ENCODE data around the gene SLC16A7.

The SLC16A7 gene

DNA sequence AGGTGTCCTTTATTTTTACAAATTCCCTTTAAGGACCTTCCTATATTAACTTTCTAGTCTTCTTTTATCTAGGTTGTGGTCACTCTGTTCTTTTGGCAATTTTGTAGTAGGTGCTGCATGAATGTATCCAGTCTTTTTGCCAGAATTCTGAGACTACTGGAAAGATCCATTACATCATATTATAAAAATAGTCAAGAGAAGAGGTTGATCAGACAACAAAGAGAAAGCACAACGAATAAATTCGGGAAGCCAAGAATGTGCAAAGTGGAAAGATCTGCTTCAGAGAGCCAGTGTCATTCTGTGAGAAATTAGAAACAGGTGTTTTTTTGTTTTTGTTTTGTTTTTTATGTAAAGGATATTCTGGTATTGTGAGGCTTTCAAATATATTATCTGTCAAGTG, 15.8 kb upstream of the SLC16A7 start:
- TF ChIP-seq OSR1 (CRISPR knock-in tag; IDR thresholded peaks at IDR 0.05) = no peak
- no peak for TF ChIP-seq TCF4 (CRISPR knock-in tag; IDR thresholded peaks at IDR 0.05; ENCODE audit: borderline replicate concordance)
- no peak for TF ChIP-seq ISL1 (CRISPR knock-in tag; IDR thresholded peaks at IDR 0.05)
- TF ChIP-seq ARNTL (CRISPR knock-in tag; IDR thresholded peaks at IDR 0.05; ENCODE audit: borderline replicate concordance, low read depth) = no peak
- TF ChIP-seq RARB (CRISPR knock-in tag; IDR thresholded peaks at IDR 0.05) = no peak
- TF ChIP-seq ZNF8 (CRISPR knock-in tag; IDR thresholded peaks at IDR 0.05) = no peak
- no peak for TF ChIP-seq PATZ1 (CRISPR knock-in tag; IDR thresholded peaks at IDR 0.05; ENCODE audit: borderline replicate concordance)
- TF ChIP-seq SNAI2 (CRISPR knock-in tag; IDR thresholded peaks at IDR 0.05) = no peak
- no peak for TF ChIP-seq BACH2 (CRISPR knock-in tag; IDR thresholded peaks at IDR 0.05; ENCODE audit: borderline replicate concordance)
- TF ChIP-seq, protein P1, sequence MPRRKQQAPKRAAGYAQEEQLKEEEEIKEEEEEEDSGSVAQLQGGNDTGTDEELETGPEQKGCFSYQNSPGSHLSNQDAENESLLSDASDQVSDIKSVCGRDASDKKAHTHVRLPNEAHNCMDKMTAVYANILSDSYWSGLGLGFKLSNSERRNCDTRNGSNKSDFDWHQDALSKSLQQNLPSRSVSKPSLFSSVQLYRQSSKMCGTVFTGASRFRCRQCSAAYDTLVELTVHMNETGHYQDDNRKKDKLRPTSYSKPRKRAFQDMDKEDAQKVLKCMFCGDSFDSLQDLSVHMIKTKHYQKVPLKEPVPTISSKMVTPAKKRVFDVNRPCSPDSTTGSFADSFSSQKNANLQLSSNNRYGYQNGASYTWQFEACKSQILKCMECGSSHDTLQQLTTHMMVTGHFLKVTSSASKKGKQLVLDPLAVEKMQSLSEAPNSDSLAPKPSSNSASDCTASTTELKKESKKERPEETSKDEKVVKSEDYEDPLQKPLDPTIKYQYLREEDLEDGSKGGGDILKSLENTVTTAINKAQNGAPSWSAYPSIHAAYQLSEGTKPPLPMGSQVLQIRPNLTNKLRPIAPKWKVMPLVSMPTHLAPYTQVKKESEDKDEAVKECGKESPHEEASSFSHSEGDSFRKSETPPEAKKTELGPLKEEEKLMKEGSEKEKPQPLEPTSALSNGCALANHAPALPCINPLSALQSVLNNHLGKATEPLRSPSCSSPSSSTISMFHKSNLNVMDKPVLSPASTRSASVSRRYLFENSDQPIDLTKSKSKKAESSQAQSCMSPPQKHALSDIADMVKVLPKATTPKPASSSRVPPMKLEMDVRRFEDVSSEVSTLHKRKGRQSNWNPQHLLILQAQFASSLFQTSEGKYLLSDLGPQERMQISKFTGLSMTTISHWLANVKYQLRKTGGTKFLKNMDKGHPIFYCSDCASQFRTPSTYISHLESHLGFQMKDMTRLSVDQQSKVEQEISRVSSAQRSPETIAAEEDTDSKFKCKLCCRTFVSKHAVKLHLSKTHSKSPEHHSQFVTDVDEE (CRISPR knock-in tag; IDR thresholded peaks at IDR 0.05) = no peak
- TF ChIP-seq CSDC2 (CRISPR knock-in tag; IDR thresholded peaks at IDR 0.05) = no peak
- no peak for TF ChIP-seq TOX (CRISPR knock-in tag; IDR thresholded peaks at IDR 0.05; ENCODE audit: borderline replicate concordance)
- TF ChIP-seq ZFP3 (CRISPR knock-in tag; IDR thresholded peaks at IDR 0.05) = no peak
- TF ChIP-seq PPARA (CRISPR knock-in tag; IDR thresholded peaks at IDR 0.05; ENCODE audit: borderline replicate concordance) = no peak
- TF ChIP-seq POU6F1 (CRISPR knock-in tag; IDR thresholded peaks at IDR 0.05; ENCODE audit: borderline replicate concordance, low read depth) = no peak
- no peak for TF ChIP-seq ZNF565 (CRISPR knock-in tag; conservative IDR thresholded peaks at IDR 0.05; ENCODE audit: low read depth)
- no peak for TF ChIP-seq ZNF70 (CRISPR knock-in tag; IDR thresholded peaks at IDR 0.05)
- no peak for ATAC-seq

DNA sequence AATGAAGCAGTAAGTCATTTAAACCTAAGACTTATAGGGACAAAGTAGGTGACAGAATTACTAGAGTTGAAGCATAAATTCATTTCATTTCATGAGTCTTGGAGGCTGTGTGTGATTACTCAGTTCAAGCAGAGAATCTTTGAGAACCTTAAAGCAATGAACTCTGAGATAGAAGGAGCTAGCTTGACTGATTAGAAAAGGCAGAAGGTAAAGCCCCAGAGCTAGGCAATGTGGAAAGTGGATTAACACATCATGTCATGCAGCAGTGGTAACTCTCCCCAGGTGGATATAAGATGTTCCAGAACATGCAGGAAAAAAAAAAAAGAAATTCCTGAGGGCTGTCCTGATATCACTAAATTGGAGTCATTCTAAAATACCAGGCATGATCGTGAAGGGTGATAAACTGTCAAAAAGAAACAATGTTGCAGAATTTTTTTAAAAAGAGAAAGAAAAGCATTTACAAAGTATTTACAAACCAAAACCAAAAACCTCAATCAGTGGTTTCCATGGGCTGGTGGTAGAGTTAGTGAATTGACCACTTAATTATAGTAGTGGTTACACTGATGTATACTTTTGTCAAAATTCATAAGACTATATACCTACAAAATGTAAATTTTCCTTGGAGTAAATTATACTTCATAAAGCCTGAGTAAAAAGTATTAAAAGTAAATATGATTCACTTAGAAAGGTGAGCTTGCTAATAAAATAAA, 12.7 kb upstream of the SLC16A7 start:
- TF ChIP-seq, protein P2, sequence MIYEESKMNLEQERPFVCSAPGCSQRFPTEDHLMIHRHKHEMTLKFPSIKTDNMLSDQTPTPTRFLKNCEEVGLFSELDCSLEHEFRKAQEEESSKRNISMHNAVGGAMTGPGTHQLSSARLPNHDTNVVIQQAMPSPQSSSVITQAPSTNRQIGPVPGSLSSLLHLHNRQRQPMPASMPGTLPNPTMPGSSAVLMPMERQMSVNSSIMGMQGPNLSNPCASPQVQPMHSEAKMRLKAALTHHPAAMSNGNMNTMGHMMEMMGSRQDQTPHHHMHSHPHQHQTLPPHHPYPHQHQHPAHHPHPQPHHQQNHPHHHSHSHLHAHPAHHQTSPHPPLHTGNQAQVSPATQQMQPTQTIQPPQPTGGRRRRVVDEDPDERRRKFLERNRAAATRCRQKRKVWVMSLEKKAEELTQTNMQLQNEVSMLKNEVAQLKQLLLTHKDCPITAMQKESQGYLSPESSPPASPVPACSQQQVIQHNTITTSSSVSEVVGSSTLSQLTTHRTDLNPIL (CRISPR knock-in tag; IDR thresholded peaks at IDR 0.05; ENCODE audit: low read depth) = no peak
- TF ChIP-seq CSDC2 (CRISPR knock-in tag; IDR thresholded peaks at IDR 0.05) (no peak), ZFP30 (CRISPR knock-in tag; IDR thresholded peaks at IDR 0.05) (no peak), BACH2 (CRISPR knock-in tag; IDR thresholded peaks at IDR 0.05; ENCODE audit: borderline replicate concordance) (no peak), CSRNP3 (CRISPR knock-in tag; IDR thresholded peaks at IDR 0.05) (no peak), RARB (CRISPR knock-in tag; IDR thresholded peaks at IDR 0.05) (no peak), ISL1 (CRISPR knock-in tag; IDR thresholded peaks at IDR 0.05) (no peak), OSR1 (CRISPR knock-in tag; IDR thresholded peaks at IDR 0.05) (no peak), ARNTL (CRISPR knock-in tag; IDR thresholded peaks at IDR 0.05; ENCODE audit: borderline replicate concordance, low read depth) (no peak), PPARA (CRISPR knock-in tag; IDR thresholded peaks at IDR 0.05; ENCODE audit: borderline replicate concordance) (no peak), PATZ1 (CRISPR knock-in tag; IDR thresholded peaks at IDR 0.05; ENCODE audit: borderline replicate concordance) (no peak), ZNF565 (CRISPR knock-in tag; conservative IDR thresholded peaks at IDR 0.05; ENCODE audit: low read depth) (no peak), ZNF8 (CRISPR knock-in tag; IDR thresholded peaks at IDR 0.05) (no peak)
- ATAC-seq = no peak
